Caco-2 (cell line): ENCODE results near the gene MRM2. TPM values are rescaled to one million over a fixed set of nuclear protein-coding genes. Genes with fewer than 3 reads are reported as not detected.
"Not testable (repeated sequence)": the region's sequence is repeated elsewhere in the genome, so short reads cannot be mapped to it uniquely, and the experiment has no call there.

Experiments
- BruUV-seq: library from RNA; stranded (reverse); fragments of 400-500 nt; replicated peaks from 2 replicates; lab custom pipeline; 2021; lab: Mats Ljungman, UMichigan
- CTCF ChIA-PET: fragments of 300-600 bp; sonication (Branson Sonifier 250); formaldehyde crosslinking; loops from one replicate; lab custom pipeline; 2022; ENCODE audit warnings: antibody characterized with exemption; lab: Charles Lee
- POLR2A ChIA-PET: fragments of 300-600 bp; sonication (Branson Sonifier 250); formaldehyde crosslinking; loops from one replicate; lab custom pipeline; 2022; ENCODE audit warnings: antibody characterized with exemption; lab: Charles Lee
- DNase-seq, 2 experiments: peaks; one replicate each; pipeline versions ENCODE4 v3.0.0 to v3.0.0-alpha.2; 2020 to 2022
- H3K27me3 ChIP-seq: replicated peaks from 2 replicates; pipeline ENCODE4 v1.6.0; 2011; ENCODE audit warnings: low read length; ENCODE audit not compliant: control insufficient read depth, insufficient read depth
- H3K36me3 ChIP-seq: 2 replicates; pipeline ENCODE4 v1.5.1; 2011; ENCODE audit warnings: low read length; ENCODE audit not compliant: control insufficient read depth, insufficient read depth
- H3K4me1 ChIP-seq: fragments of 250-450 bp; sonication (Bioruptor Pico); 2 replicates; pipeline ENCODE4 v1.5.1; 2020; ENCODE audit warnings: mild to moderate bottlenecking
- H3K4me3 ChIP-seq: 2 replicates; pipeline ENCODE4 v1.5.1; 2011; ENCODE audit warnings: low read depth, mild to moderate bottlenecking, control low read depth, low read length
- H3K9me3 ChIP-seq: fragments of 250-450 bp; sonication (Bioruptor Pico); 2 replicates; pipeline ENCODE4 v1.5.1; 2020; ENCODE audit warnings: mild to moderate bottlenecking, moderate library complexity
- H3K27ac Mint-ChIP-seq: one replicate; pipeline ENCODE4 v1.8.0; 2022; ENCODE audit warnings: mixed read lengths; ENCODE audit not compliant: unreplicated experiment
- H3K27me3 Mint-ChIP-seq: one replicate; pipeline ENCODE4 v1.8.0; 2022; ENCODE audit warnings: mixed read lengths; ENCODE audit not compliant: insufficient read depth, unreplicated experiment
- H3K36me3 Mint-ChIP-seq: one replicate; pipeline ENCODE4 v1.8.0; 2022; ENCODE audit warnings: mild to moderate bottlenecking, mixed read lengths; ENCODE audit not compliant: insufficient read depth, unreplicated experiment
- H3K4me1 Mint-ChIP-seq: one replicate; pipeline ENCODE4 v1.8.0; 2022; ENCODE audit warnings: low read depth, mixed read lengths; ENCODE audit not compliant: unreplicated experiment
- H3K4me3 Mint-ChIP-seq: one replicate; pipeline ENCODE4 v1.8.0; 2022; ENCODE audit warnings: mild to moderate bottlenecking, moderate library complexity, mixed read lengths; ENCODE audit not compliant: unreplicated experiment
- H3K9me3 Mint-ChIP-seq: one replicate; pipeline ENCODE4 v1.8.0; 2022; ENCODE audit warnings: mixed read lengths; ENCODE audit not compliant: unreplicated experiment
- intact Hi-C: fragments of 100-400 bp; cut with micrococcal nuclease; formaldehyde crosslinking; loops from one replicate; pipeline ENCODE4 v1.10.0; 2022; ENCODE audit not compliant: unreplicated experiment
- total RNA-seq: library from RNA; stranded (reverse); gene quantifications from 2 replicates; pipeline ENCODE4 v1.2.3, GENCODE V29; 2022
- TF ChIP-seq, protein P1 (sequence below), 2 experiments: fragments of 200-600 bp in 1 of 2; IDR thresholded peaks; 1 replicate in 1 of 2; 2 replicates in 1 of 2; pipeline versions ENCODE4 v1.5.1 to v1.8.0; 2011 to 2022; ENCODE audit warnings: antibody characterized with exemption in 1 of 2, control low read depth in 1 of 2, inconsistent platforms in 1 of 2, low read depth in 1 of 2, low read length in 1 of 2, mild to moderate bottlenecking in 1 of 2, moderate library complexity in 1 of 2; ENCODE audit not compliant: insufficient read depth in 1 of 2, severe bottlenecking in 1 of 2, unreplicated experiment in 1 of 2

The MRM2 gene
- total RNA-seq, 1 experiment from 2014 or later = 48.8 TPM

DNA sequence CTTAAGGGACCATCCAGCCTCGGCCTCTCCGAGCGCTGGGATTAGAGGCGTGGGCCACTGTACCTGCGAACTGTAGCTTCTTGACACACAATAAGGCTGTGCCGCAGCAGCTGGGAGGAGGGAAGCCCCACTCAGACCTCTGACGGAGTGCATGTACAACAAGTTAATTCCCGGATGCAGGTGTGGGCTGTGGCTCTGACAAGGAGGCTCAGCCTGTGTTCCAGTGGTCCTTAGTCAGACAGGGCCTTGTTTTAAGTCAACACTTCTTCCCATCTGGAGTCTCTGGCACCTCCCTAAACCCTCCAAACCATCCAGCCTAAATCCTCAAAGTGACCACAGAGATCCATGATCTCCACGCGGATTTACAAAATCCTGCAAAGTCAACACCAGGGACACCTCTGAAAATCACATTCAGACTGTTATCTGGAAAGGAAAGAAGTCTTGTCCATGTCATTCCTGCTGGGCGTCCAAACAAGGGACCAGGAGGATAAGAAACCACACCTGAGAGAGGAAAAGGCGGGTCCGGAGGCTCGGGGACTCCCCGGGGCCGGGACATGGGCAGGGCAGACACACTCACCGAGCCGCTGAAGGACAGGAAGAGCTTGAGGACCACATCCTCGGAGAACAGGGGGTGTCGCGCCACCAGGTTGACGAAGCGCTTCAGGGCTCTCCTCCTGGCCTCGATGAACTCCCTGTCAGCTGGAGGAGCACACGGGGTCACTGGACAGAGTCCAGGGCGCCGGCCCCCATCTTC, 29.4 kb upstream of the MRM2 start:
- H3K27me3 ChIP-seq = no peaks in the 10 kb centered on the region
- no TSS peak for BruUV-seq
- peaks cover 29% of the 10 kb centered on the region for H3K36me3 Mint-ChIP-seq
- TF ChIP-seq, protein P1, sequence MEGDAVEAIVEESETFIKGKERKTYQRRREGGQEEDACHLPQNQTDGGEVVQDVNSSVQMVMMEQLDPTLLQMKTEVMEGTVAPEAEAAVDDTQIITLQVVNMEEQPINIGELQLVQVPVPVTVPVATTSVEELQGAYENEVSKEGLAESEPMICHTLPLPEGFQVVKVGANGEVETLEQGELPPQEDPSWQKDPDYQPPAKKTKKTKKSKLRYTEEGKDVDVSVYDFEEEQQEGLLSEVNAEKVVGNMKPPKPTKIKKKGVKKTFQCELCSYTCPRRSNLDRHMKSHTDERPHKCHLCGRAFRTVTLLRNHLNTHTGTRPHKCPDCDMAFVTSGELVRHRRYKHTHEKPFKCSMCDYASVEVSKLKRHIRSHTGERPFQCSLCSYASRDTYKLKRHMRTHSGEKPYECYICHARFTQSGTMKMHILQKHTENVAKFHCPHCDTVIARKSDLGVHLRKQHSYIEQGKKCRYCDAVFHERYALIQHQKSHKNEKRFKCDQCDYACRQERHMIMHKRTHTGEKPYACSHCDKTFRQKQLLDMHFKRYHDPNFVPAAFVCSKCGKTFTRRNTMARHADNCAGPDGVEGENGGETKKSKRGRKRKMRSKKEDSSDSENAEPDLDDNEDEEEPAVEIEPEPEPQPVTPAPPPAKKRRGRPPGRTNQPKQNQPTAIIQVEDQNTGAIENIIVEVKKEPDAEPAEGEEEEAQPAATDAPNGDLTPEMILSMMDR (IDR thresholded peaks at IDR 0.05; ENCODE audit: insufficient read depth in 1 of 2, low read depth in 1 of 2, low read length in 1 of 2, severe bottlenecking in 1 of 2, unreplicated experiment in 1 of 2) = no peak
- H3K36me3 ChIP-seq = peaks cover 5% of the 10 kb centered on the region
- H3K27ac Mint-ChIP-seq = no peak overlapping the region
- H3K9me3 ChIP-seq = no peaks in the 10 kb centered on the region
- ChIA-PET POLR2A (no interaction called here), CTCF (no interaction called here)
- intact Hi-C loops = no loop called here
- no peak for DNase-seq
- H3K4me3 ChIP-seq = no peak overlapping the region
- H3K27me3 Mint-ChIP-seq = no peaks in the 10 kb centered on the region
- H3K4me1 ChIP-seq = peaks cover 6% of the 10 kb centered on the region
- H3K9me3 Mint-ChIP-seq = no peaks in the 10 kb centered on the region
- no peak overlapping the region for H3K4me3 Mint-ChIP-seq
- H3K4me1 Mint-ChIP-seq = peaks cover 5% of the 10 kb centered on the region

DNA sequence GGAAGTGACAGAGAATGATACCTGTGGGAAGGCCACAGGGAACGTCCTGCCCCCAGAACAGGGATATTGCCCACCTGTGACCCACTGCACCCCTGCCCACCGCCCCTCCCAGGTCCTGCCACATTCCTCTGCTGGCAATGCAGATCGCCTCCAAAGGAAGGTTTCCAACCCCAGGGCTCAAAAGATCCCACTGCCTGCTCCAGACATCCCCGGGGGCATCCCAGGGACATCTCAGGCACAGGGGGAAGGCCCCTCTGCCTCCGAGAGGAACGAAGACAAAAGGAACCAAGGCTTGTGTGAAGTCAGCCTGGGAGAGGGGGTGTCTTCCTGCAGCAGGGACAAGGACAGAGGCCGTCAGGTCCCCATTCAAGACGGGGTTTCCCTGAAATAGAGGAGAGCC, 28.5 kb upstream of the MRM2 start:
- Mint-ChIP-seq H3K36me3 (peaks cover 31% of the 10 kb centered on the region), H3K27ac (no peak overlapping the region), H3K4me3 (no peak overlapping the region), H3K9me3 (no peaks in the 10 kb centered on the region), H3K4me1 (peaks cover 5% of the 10 kb centered on the region), H3K27me3 (no peaks in the 10 kb centered on the region)
- no peaks in the 10 kb centered on the region for H3K27me3 ChIP-seq
- no peak for DNase-seq
- no peak overlapping the region for H3K4me3 ChIP-seq
- CTCF ChIA-PET = interaction anchor here (0.6 kb wide), 1 partner anchor 15 kb away, joined by 5 read pairs; no protein-coding TSS in a partner anchor
- no TSS peak for BruUV-seq
- intact Hi-C loops = no loop called here
- peaks cover 5% of the 10 kb centered on the region for H3K36me3 ChIP-seq
- no peaks in the 10 kb centered on the region for H3K9me3 ChIP-seq
- POLR2A ChIA-PET = no interaction called here
- TF ChIP-seq, protein P1 (IDR thresholded peaks at IDR 0.05; ENCODE audit: insufficient read depth in 1 of 2, low read depth in 1 of 2, low read length in 1 of 2, severe bottlenecking in 1 of 2, unreplicated experiment in 1 of 2) = no peak
- H3K4me1 ChIP-seq = peaks cover 6% of the 10 kb centered on the region

DNA sequence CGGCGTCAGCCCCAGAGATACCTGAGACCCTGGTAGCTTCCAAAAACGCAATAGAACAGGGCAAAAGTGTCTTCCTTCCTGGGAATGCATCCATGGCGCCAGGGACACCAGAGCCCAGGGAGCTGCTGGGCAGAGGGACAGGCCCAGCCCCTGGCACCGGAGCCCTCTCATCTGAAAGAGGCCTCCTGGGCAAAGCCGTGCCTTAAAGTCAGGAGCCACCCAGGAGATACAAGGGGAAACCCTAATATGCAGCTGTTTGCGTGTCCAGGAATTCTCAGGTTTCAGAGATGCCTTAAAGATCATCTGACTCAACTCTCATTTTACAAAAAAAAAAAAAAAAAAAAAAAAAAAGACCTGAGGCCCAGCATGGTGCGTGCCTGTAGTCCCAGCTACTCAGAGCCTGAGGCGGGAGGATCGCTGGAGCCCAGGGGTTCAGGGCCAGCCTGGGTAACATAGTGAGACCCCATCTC, 28.0 kb upstream of the MRM2 start:
- no TSS peak for BruUV-seq
- peak overlapping the region; percentile 35 for H3K27ac Mint-ChIP-seq
- POLR2A ChIA-PET = no interaction called here

GRCh38 chr7:2269089-2269990, 27.3 kb upstream of the MRM2 start:
- H3K9me3 ChIP-seq, H3K9me3 Mint-ChIP-seq, POLR2A ChIA-PET, H3K36me3 ChIP-seq, H3K27me3 Mint-ChIP-seq, H3K27me3 ChIP-seq, H3K4me1 Mint-ChIP-seq, H3K4me3 Mint-ChIP-seq, intact Hi-C loops, DNase-seq, H3K4me3 ChIP-seq, H3K4me1 ChIP-seq: not testable (repeated sequence)
- Mint-ChIP-seq H3K36me3 (peaks cover 34% of the 10 kb centered on the region), H3K27ac (peak overlapping the region; percentile 35)
- TSS peak; percentile 60 for BruUV-seq
- CTCF ChIA-PET = interaction anchor here (0.5 kb wide), 1 partner anchor 176 kb away, joined by 3 read pairs; no protein-coding TSS in a partner anchor

More for the DNA sequence above, 28.0 kb upstream of the MRM2 start:
- H3K36me3 ChIP-seq = peaks cover 5% of the 10 kb centered on the region
- Mint-ChIP-seq H3K27me3 (no peaks in the 10 kb centered on the region), H3K4me3 (no peak overlapping the region), H3K4me1 (peaks cover 5% of the 10 kb centered on the region), H3K36me3 (peaks cover 32% of the 10 kb centered on the region), H3K9me3 (no peaks in the 10 kb centered on the region)
- CTCF ChIA-PET = interaction anchor here (0.6 kb wide), 1 partner anchor 14 kb away, joined by 5 read pairs; no protein-coding TSS in a partner anchor
- peaks cover 6% of the 10 kb centered on the region for H3K4me1 ChIP-seq
- intact Hi-C loops = no loop called here
- no peak for DNase-seq
- H3K4me3 ChIP-seq = no peak overlapping the region
- TF ChIP-seq, protein P1 (IDR thresholded peaks at IDR 0.05; ENCODE audit: insufficient read depth in 1 of 2, low read depth in 1 of 2, low read length in 1 of 2, severe bottlenecking in 1 of 2, unreplicated experiment in 1 of 2) = no peak
- no peaks in the 10 kb centered on the region for H3K27me3 ChIP-seq
- no peaks in the 10 kb centered on the region for H3K9me3 ChIP-seq
